VCaP (cell line): ENCODE results near the gene KLF9.

Source experiments
- H3K27ac ChIP-seq: fragments of 450-650 bp; 2 replicates; pipeline ENCODE4 v1.5.1; 2017
- CTCF ChIP-seq: fragments of 450-650 bp; conservative IDR thresholded peaks from 2 replicates; pipeline ENCODE4 v1.5.1; 2017; ENCODE audit warnings: mild to moderate bottlenecking, moderate library complexity

The KLF9 gene

GRCh38 chr9:70421272-70422180, 7.1 kb upstream of the KLF9 start:
- H3K27ac ChIP-seq = peak overlapping the region; percentile 97

GRCh38 chr9:70420441-70421271, 6.2 kb upstream of the KLF9 start:
- H3K27ac ChIP-seq = peak overlapping the region; percentile 97
- TF ChIP-seq CTCF = no peak

More at GRCh38 chr9:70421272-70422180, 7.1 kb upstream of the KLF9 start:
- TF ChIP-seq CTCF = no peak

- peak; percentile 34 for TF ChIP-seq CTCF
- peak overlapping the region; percentile 97 for H3K27ac ChIP-seq
Measured at GRCh38 chr9:70419556-70420440, 5.3 kb upstream of the KLF9 start.

GRCh38 chr9:70418822-70419555, 4.5 kb upstream of the KLF9 start:
- H3K27ac ChIP-seq = peak overlapping the region; percentile 97

GRCh38 chr9:70415476-70415875, 1.0 kb upstream of the KLF9 start:
- no peak for TF ChIP-seq CTCF
- H3K27ac ChIP-seq = no peak overlapping the region

More at GRCh38 chr9:70418822-70419555, 4.5 kb upstream of the KLF9 start:
- no peak for TF ChIP-seq CTCF

- H3K27ac ChIP-seq = peak overlapping the region; percentile 85
Measured at GRCh38 chr9:70415041-70415440, 584 bp upstream of the KLF9 start.

More at GRCh38 chr9:70415041-70415440, 584 bp upstream of the KLF9 start:
- no peak for TF ChIP-seq CTCF
